ENCODE measurements around the gene CDH4.
"Not testable (repeated sequence)": the region's sequence is repeated elsewhere in the genome, so short reads cannot be mapped to it uniquely, and the experiment has no call there.

CDH4 gene

GRCh38 chr20:61955668-61956395 lies 703.8 kb downstream of the CDH4 start:
- in situ Hi-C loops (cut with MboI; ENCODE audit: low sequenced_read_pairs), result no loop called here

GRCh38 chr20:61956396-61957342 lies 704.6 kb downstream of the CDH4 start:
- in situ Hi-C loops (cut with MboI; ENCODE audit: low sequenced_read_pairs), result no loop called here

- in situ Hi-C loops (cut with MboI; ENCODE audit: low sequenced_read_pairs), result no loop called here
Measured at GRCh38 chr20:61957961-61958715, 706.1 kb downstream of the CDH4 start.

- in situ Hi-C loops (cut with MboI; ENCODE audit: low sequenced_read_pairs), result no loop called here
Measured at GRCh38 chr20:61958773-61959700, 707.0 kb downstream of the CDH4 start.

GRCh38 chr20:61960836-61961235 lies 708.8 kb downstream of the CDH4 start:
- in situ Hi-C loops (cut with MboI; ENCODE audit: low sequenced_read_pairs), result no loop called here

- in situ Hi-C loops (cut with MboI; ENCODE audit: low sequenced_read_pairs), result no loop called here
Measured at GRCh38 chr20:61963149-61963548, 711.1 kb downstream of the CDH4 start.

- in situ Hi-C loops (cut with MboI; ENCODE audit: low sequenced_read_pairs), result no loop called here
Measured at GRCh38 chr20:61963885-61964674, 712.0 kb downstream of the CDH4 start.

GRCh38 chr20:61964675-61965605 lies 712.9 kb downstream of the CDH4 start:
- in situ Hi-C loops (cut with MboI; ENCODE audit: low sequenced_read_pairs), result no loop called here

GRCh38 chr20:61965606-61966491 lies 713.8 kb downstream of the CDH4 start:
- in situ Hi-C loops (cut with MboI; ENCODE audit: low sequenced_read_pairs), result no loop called here

- in situ Hi-C loops (cut with MboI; ENCODE audit: low sequenced_read_pairs), result no loop called here
Measured at GRCh38 chr20:61966492-61967244, 714.6 kb downstream of the CDH4 start.

- in situ Hi-C loops (cut with MboI; ENCODE audit: low sequenced_read_pairs), result no loop called here
Measured at GRCh38 chr20:61967300-61967699, 715.2 kb downstream of the CDH4 start.

- in situ Hi-C loops (cut with MboI; ENCODE audit: low sequenced_read_pairs), result no loop called here
Measured at GRCh38 chr20:61968036-61968810, 716.2 kb downstream of the CDH4 start.

GRCh38 chr20:61968932-61969331 lies 716.9 kb downstream of the CDH4 start:
- in situ Hi-C loops (cut with MboI; ENCODE audit: low sequenced_read_pairs), result no loop called here

- in situ Hi-C loops (cut with MboI; ENCODE audit: low sequenced_read_pairs), result no loop called here
Measured at GRCh38 chr20:61969806-61970205, 717.7 kb downstream of the CDH4 start.

GRCh38 chr20:61970357-61970756 lies 718.3 kb downstream of the CDH4 start:
- in situ Hi-C loops (cut with MboI; ENCODE audit: low sequenced_read_pairs), result no loop called here

GRCh38 chr20:61971595-61971994 lies 719.5 kb downstream of the CDH4 start:
- in situ Hi-C loops (cut with MboI; ENCODE audit: low sequenced_read_pairs), result not testable (repeated sequence)

Data from hTERT RPE-1 (cell line).